A673 (cell line): ENCODE results near the gene APOA1.

Experiments used
- EZH2 ChIP-seq: fragments of 200-600 bp; sonication (generic); IDR thresholded peaks from 2 replicates; pipeline ENCODE4 v1.6.1; 2017; ENCODE audit warnings: borderline replicate concordance, low read depth, mild to moderate bottlenecking, mixed read lengths, antibody characterized with exemption, low read length; ENCODE audit not compliant: poor library complexity, severe bottlenecking
- TF ChIP-seq, protein P1 (sequence below): fragments of 300-800, 200-600 bp; sonication (generic); conservative IDR thresholded peaks from 2 replicates; pipeline ENCODE4 v1.5.1; 2017; ENCODE audit warnings: low read depth, mild to moderate bottlenecking, antibody characterized with exemption, low read length, moderate library complexity, mixed read lengths

- no peak for TF ChIP-seq EZH2
- TF ChIP-seq, protein P1, sequence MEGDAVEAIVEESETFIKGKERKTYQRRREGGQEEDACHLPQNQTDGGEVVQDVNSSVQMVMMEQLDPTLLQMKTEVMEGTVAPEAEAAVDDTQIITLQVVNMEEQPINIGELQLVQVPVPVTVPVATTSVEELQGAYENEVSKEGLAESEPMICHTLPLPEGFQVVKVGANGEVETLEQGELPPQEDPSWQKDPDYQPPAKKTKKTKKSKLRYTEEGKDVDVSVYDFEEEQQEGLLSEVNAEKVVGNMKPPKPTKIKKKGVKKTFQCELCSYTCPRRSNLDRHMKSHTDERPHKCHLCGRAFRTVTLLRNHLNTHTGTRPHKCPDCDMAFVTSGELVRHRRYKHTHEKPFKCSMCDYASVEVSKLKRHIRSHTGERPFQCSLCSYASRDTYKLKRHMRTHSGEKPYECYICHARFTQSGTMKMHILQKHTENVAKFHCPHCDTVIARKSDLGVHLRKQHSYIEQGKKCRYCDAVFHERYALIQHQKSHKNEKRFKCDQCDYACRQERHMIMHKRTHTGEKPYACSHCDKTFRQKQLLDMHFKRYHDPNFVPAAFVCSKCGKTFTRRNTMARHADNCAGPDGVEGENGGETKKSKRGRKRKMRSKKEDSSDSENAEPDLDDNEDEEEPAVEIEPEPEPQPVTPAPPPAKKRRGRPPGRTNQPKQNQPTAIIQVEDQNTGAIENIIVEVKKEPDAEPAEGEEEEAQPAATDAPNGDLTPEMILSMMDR = no peak
Measured at GRCh38 chr11:116842117-116842516, 4.7 kb upstream of the APOA1 start.
